Fibroblast of skin of right biceps (primary cell): ENCODE data around the gene FAM3B.

Experiments
- DNase-seq: peaks from one replicate; pipeline ENCODE4 v3.0.0-alpha.2; 2013

FAM3B gene

DNA sequence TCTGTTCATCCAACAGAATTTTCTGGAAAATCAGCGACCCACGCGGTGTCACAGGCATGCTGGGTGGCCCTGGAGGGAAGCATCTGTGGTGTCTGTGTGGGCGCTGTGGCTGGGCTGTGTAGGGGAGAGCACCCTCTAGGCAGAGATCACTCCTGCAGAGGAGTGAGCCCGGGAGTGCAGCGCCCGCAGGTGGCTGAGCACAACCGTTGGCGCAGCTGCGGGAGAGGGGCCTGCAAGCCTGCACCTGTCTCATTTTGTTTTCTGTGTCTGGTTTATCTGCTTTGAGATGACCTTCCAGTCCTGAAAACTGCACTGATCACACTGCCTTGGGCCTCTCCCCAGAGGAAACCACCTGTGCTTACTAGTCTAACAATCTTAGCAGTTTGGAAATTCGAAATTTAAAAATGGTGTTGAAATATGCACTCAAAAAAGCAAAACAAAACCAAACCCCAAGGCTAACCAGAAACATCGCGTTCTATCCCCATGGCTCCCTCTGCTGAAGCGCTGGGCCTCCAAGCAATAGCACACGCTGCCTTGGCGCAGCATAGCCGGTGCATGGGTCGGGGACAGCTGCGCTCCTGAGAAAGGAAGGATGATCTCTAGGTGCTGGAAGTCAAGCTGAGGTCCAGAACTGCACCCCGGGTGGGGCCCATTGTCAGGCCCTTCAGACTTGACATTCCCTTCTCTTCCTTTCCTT, 4.8 kb downstream of the FAM3B start:
- no peak for DNase-seq

DNA sequence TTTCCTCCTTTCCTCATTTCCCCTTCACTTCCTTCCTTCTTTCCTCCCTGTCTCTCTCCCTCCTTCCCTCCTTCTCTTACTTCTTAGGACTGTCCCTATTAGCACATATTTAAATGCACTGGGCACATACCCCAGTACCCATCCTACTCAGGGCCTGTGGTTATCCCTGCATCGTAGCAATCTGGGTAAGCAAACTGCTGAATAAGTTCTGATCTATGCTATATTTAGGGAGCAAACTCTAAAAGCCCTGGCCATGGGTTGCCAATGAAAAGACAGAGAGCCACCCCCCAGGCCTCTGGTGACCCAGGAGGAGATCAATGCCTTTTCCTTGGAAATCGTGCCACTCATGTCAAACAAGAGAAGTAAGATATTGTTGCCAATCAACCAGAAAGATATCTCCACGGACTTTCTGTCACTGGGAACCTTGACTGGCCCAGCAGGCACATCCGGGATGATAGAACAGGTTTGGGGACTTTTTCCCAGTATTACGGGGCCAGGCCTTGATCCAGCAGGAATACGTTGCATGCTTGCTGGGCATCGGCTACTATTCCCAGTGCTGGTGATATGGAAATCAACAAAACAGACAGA, 5.4 kb downstream of the FAM3B start:
- DNase-seq: no peak

DNA sequence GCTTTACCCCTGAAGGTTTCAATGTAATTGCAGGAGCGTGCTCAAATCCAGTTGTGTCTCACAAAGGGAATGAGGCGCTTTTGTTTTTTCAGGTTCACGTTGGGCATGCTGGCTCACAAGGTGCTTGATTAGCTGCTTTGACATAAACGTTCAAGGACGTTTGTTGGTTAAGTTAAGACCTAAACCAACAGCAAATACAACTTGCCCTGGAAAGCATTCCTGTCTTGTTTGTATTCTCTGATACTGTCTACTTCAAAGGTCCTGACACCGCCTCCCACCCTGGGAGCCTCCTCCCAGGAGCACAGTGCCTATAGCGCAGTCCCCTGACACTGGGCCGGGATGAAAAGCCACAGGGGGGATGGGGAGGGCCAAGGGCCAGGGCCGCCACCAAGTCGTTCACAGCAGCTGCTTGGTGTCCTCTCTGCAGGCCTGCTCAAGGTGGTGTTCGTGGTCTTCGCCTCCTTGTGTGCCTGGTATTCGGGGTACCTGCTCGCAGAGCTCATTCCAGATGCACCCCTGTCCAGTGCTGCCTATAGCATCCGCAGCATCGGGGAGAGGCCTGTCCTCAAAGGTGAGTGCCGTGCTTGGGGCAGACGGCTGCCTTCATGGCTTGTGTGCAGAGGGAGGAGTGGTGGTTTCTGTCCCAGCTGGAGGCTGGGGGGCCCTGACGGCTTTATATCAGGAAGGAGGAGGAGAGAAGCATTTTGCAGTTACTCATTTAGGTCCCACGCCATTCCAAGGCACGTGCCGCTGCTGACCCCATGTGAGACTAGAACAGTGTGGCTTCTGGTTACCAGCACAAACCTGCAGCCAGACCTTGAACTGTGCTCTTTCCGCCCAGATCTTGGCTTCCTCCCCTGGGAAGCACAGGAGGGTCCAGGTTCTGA, 6.1 kb downstream of the FAM3B start:
- no peak for DNase-seq

DNA sequence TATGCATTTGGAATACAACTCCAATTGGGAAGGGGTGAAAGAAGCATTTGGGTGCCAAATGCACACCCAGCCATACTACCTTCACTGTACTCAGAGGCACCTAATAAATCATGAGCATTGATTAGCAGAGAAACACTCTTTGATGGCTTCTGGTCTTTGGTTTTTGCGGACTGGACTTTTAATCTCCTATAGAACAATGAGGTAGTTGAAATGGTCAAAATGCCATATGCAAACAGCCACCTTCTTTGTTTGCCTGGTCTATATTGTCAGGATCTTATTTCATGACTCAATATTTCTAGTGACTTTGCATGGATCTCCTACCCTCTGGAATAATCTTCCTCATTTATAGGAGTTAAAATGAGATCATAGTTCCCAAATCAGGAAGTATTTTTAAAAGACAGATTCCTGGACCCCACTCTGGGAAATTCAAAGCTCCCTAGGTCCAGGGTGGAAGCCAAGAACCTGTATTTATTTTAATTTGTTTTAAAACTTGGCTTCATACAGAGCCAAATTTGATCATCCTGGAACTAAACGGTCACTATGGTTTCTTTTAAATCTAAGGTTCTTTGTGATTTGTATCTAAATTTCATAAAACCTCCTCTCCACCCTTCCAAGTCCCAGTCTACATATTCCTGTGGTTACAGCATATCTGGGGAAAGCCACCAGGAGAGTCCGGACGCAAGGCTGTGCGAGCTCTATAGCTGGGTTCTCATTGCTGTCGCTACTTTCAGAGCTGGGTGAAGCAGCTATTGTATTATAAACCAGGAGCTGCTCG, 8.7 kb downstream of the FAM3B start:
- no peak for DNase-seq

DNA sequence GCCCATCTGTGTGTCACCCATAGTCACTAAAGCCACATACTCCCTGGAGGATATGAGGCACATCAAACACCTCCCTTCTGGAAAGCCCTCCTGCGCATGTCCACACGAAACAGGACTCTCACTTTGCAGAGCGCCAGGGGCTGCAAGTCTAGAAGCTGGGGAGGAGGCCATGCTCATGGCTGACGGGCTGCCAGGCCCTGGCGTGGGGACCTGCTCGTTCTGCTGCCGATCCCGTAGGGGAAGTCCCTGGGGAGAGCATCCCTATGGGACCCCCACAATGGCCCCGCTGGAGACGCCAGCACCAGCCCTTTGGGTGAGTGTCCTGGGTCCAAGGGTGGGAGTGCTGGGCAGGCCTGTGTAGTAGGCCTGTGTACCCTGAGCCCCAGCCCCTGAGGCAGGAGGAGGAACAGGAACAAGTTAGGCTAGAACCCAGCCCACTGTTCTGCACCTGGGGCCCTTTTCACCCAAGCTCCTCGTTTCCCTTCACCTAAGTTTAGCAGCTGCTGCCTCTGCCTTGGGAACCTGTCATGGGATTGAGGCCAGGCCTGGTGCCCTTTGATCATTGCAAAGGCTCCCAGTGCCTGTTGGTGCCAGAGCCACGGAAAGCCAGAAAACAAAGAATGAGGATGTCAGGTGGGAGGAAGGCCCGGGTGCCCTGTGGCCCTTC, 9.9 kb downstream of the FAM3B start:
- DNase-seq: no peak

DNA sequence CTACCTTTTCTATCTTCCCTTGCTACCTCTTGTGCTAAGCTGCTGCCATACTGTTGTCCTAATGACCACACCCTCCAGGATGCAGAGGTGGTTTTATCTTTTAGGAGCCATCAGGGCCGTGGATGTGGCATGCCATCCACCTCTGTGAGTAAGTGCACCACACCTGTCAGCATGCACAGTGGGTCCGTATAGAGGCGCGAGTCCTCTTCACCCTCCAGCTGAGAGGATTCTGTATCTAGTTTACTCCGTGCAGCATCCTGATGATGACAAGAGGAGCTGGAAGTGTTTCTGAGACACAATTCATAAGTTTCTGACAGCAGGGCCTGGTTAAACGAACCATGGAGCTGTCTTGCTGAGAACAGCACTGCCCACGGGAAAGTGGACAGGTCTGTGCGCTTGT, 11.2 kb downstream of the FAM3B start:
- DNase-seq: no peak

DNA sequence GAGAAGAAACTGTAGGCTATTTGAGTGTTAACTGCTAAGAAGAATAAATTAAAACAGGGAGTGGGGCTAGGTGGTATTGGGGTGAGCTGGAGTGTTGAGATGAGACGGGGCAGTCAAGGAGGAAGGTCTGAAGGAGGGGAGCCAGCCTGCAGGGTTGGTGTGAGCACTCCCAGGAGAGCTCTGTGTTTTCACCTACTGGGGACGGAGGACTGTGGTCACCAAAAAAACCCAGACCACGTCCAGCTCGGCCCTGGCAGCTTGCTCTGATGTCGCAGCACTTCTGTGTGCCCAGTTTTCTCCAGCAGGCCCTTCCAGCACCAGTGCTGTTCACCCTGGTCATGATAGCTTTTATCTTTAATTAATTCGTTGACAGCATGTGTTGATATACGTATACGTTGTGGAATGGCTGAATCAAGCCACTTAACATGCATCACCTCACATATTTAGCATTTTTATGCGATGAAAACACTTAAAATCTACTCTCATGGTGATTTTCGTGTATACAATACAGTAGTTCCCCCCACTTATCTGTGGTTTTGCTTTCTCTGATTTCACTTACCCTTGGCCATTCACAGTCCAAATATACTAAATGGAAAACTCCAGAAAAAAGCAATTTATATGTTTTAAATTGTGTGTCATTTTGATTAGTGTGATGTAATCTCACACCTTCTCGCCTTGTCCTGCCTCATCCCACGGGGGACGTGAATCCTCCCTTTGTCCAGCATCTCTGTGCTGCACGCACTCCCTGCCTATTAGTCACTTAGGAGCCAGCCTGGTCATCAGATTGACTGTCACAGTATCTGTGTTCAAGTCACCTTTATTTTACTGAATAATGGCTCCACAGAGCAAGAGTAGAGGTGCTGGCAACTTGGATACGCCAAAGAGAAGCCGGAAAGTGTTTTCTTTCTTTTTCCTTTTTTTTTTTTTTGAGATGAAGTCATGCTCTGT, 12.3 kb downstream of the FAM3B start:
- peak; percentile 47 for DNase-seq

DNA sequence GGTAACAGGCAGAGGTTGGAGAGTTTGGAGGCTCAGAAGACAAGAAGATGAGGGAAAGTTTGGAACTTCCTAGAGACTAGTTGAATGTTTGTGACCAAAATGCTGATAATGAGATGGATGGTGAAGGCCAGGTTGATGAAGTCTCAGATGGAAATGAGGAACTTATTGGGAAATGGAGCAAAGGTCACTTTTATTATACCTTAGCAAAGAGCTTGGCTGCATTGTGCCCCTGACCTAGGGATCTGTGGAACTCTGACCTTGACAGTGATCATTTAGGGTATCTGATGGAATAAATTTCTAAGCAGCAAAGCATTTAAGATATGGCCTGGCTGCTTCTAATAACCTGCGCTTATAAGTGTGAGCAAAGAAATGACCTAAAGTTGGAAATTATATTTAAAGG, 17.2 kb downstream of the FAM3B start:
- no peak for DNase-seq

DNA sequence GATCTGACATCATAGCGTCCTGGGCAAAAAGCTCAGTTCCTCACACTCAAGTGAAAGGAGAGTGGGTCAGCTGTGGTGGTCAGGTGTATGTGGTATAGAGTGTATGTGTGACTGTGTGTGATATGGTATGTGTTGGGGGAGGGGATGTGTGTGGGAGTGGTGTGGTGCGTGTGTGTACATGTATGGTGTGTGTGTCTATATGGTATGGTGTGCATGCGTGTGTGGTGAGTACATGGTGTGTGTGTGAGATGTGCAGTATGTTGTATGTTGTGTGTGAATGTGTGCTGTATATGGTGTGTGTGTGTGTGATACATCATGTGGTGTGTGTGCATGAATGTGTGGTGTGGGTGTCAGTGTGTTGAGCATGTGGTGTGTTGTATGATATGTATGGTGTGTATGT, 20.9 kb downstream of the FAM3B start:
- no peak for DNase-seq

DNA sequence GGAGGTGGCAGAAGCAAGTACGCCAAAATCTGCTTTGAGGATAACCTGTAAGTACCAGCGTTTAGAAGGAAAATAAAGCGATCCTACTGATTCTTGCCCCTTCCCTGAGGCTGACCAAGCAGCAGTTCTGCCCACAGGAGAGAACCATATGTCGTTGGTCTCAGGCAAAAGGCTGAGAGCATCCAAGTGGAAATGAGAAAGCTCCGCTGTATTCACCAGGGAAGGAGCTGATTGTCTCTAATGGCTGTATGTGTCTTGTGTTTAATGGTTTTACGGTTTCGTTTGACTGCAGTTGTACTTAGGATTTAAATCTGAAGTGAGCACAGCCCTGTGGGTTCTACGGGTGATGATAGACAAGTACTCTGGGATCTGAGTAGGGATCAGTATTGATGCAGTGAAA, 21.9 kb downstream of the FAM3B start:
- DNase-seq: no peak

DNA sequence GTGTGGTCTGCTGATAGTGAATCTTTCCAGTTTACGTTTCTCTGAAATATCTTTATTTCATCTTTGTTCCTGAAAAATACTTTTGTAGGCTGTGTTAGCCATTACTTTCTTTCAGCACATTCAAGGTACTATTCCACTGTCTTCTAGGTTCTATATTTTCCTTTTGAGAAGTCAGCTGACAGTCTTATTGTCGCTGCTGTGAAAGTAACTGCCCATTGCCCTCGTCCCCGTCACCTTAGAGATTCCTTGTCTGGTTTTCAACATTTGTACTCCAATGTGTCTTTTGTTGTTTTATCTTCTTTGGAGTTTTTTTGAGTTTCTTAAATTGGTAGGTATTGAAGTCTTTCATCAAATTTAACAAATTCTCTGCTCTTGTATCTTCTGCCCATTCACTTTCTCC, 25.4 kb downstream of the FAM3B start:
- no peak for DNase-seq

DNA sequence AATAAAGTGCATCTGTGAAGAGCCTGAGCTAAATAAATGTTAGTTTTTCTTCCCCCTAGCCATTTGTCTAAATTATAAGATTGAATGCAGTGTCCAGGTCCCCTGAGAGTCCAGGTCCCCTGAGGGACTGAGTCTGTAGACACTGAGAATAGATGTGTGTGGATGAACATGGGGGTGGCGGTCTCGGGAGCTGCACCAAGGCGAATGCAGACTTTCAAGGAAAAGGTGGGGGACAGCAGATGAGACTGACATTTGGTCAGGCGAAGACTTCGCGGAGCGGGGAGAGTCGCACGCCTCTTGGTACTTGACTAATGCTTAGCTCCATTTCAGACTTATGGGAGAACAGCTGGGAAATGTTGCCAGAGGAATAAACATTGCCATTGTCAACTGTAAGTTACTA, 27.5 kb downstream of the FAM3B start:
- DNase-seq: no peak

DNA sequence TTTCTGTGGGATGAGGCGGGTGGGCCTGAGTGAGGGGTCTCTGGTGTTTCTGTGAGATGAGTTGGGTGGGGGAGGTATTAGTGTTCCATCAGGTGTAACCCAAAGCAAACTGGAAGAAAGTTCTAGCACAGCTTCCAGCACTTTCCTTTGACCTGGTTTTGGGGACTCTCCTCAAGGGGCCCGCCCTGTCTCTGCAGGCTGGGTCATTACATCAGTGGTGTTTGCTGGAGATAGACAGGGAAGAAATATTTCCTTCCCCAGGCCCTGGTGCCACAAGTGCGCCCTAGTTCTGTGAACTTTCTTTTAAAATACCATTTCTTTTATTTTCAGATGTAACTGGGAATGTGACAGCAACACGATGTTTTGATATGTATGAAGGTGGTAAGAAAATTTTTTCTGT, 28.8 kb downstream of the FAM3B start:
- no peak for DNase-seq

DNA sequence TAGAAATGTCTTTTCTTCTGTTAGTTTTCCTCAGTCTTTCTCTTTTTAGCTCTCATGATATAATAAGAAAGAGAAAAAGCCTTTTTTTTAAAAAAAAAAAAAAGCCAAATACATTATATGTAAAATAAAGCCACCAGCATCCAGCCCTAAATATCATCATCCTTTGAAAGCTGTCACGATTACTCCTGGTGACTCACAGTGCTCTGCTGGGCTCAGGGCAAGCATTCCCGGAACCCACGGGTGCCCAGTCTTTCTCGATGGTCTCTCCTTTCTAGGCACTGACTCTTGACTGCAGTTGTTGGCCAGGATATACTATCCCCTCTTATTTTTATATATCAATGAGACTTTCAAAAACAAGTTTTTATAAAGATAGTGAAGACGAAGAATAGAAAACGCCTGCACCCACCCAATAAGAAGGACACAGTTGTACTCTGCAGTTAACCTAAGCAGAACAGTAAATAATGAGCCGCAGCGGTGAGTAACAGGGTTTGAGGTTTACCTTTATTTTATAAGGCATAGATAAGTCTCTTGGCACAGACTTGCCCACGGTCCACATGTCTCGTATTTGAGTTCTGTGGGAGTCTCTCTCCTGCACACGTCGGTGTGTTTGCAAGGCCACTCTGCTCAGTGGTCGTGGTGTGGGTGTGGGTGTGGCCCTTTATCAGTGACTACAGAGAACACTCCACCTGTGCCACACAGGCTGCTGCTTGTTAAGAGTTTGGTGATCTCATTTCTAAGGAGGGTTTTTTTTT, 29.5 kb downstream of the FAM3B start:
- no peak for DNase-seq

DNA sequence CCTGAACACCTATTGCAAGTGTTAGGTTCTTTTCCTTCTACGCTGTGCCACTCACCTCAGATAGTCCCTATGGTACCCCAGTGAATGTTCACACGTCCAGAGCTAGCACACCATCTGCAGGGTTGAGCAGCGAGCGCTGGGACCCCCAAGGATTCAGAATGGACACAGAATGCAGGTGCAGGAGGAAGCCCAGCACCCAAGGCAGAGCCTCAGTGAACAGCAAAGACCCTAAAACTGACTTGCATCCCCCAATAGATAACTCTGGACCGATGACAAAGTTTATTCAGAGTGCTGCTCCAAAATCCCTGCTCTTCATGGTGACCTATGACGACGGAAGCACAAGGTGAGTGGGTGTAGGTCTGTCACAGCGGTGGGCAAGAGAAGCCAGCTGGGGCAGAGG, 30.2 kb downstream of the FAM3B start:
- DNase-seq: no peak

DNA sequence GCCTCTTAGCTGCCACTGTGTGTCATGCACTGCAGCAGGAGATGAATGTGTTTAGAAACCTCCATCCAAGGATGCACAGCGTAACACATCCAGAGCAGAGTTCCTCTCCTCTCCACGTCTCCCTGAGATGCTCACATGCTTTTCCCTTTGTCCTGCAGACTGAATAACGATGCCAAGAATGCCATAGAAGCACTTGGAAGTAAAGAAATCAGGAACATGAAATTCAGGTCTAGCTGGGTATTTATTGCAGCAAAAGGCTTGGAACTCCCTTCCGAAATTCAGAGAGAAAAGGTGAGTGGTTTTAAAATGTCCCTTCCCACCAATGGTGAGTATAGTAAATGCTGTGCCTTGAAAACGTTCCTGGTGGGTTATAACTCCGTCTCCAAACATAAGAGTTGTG, 31.8 kb downstream of the FAM3B start:
- no peak for DNase-seq

DNA sequence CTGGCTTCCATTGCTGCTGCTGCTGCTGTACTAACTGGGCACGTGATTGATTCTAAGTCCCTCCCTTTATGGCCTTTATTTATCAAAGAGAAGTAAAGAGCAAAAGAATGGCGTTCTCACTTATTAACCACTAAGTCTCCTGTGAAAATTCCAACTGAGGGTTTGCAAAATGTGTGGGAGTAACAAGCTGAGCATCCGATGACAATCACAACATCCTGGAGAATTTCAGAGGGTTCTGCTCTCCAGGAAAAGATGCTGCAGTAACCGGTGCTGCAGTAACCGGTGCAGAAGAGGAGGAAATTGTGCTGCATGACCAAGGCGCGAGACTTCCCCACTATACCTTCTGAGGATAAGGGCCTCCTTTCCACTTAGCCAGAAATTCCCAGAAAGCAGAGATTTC, 32.5 kb downstream of the FAM3B start:
- no peak for DNase-seq

DNA sequence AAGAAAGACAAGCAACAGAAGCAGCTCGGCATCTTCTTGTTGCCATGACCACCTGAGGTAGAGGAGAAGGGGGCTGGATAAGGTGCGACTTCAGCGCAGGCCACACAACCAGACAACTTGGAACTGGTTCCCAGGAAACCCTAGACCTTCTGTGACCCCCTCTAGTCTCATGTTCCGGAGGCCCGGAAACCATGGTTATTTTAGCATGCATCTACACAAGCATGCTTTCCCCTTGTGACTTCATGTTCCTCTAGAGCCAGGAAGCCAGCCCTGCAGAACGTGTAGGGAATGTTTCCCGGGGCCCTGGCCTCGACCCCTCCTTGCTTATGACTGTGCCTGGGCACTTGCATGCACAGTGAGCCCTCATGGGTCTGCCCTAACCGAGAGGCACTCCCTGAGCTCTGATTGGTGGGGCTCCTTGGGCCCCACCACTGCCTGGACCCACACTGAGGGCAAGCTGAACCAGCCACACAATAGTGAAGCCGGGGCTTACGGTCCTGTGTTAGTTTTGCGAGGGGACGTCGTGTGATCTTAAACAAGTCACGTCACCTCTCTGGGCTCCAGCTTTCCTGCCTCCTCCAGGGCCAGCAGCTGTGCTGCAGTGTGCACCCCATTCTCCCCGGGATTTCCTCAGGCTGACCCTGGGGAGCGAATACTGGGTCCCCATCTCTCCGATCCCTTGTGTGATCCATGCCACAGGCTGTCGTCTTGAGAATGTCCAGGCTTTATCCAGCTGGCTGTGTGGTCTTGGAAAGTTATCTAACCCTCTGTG, 33.2 kb downstream of the FAM3B start:
- DNase-seq: no peak

DNA sequence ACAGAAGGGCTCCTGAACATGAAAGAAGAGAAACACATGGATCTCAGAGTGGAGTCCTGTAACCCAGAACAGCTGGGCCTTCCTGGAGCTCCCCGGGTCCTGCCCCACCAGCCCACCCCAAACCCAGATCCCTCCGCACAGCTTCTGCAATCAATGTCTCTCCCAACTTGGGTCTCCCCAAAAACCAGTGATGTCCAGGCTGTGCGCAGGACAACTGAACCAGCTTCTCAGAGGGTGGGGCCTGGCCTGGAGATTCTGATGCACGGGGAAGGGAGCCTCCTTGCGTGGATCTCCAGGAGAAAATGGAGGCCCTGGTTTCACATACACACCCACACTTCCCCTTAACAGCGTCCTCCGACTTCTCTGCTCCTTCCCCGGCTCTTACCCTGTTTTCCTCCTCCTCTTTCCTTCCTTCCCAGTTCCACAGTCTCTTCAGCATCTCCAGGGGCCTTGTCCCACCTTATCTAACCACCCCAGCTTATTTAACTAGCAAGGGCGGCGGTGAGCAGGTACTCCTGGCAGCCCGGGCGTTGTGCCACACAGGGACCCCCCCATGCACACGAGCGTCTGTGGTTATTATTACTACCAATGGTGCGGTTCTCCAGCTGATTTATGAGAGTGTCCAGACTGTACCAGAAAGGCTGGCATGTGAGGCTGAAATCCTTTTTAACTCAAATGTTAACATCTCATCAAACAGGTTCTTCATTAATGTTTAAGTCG, 34.0 kb downstream of the FAM3B start:
- DNase-seq: no peak
